Thyroid gland (tissue), 4 donors: ENCODE results near the gene RASSF7. TPM values are rescaled to one million over a fixed set of nuclear protein-coding genes. Genes with fewer than 3 reads are reported as not detected.
A peak's percentile ranks its signal among the peaks of the same experiment; 100 is the strongest.

ENCODE experiments used
- DNase-seq, 2 donors: peaks; one replicate each; pipeline ENCODE4 v3.0.0-alpha.2; 2019
- H3K27ac ChIP-seq, 3 donors: fragments of 200-600 bp; sonication (generic); 1 replicate in 2 of 3; 2 replicates in 1 of 3; pipeline ENCODE4 v1.5.1; 2016 to 2019; ENCODE audit warnings: mild to moderate bottlenecking in 1 of 3, moderate library complexity in 1 of 3
- H3K27me3 ChIP-seq: fragments of 200-600 bp; sonication (generic); one replicate; pipeline ENCODE4 v1.5.1; 2019
- H3K36me3 ChIP-seq, 2 donors: fragments of 200-600 bp; sonication (generic); one replicate each; pipeline ENCODE4 v1.5.1; 2016 to 2019
- H3K4me1 ChIP-seq, 2 donors: fragments of 200-600 bp; sonication (generic); one replicate each; pipeline ENCODE4 v1.5.1; 2017 to 2019
- H3K4me3 ChIP-seq, 3 donors: fragments of 200-600 bp; sonication (generic); replicated peaks in 1 of 3; 1 replicate in 2 of 3; 2 replicates in 1 of 3; pipeline ENCODE4 v1.5.1; 2016; ENCODE audit warnings: mild to moderate bottlenecking in 1 of 3
- H3K9me3 ChIP-seq: fragments of 200-600 bp; sonication (generic); one replicate; pipeline ENCODE4 v1.5.1; 2017
- CTCF ChIP-seq, 6 experiments: fragments of 200-600 bp in 3 of 6; fragments of 450-650 bp in 3 of 6; sonication (generic) in 3 of 6; IDR thresholded peaks; one replicate each; pipeline ENCODE4 v1.5.1; 2016 to 2019; ENCODE audit warnings: antibody characterized with exemption in 6 of 6, mild to moderate bottlenecking in 2 of 6, inconsistent platforms in 1 of 6, moderate library complexity in 1 of 6
- POLR2A ChIP-seq, 2 donors: fragments of 450-650 bp; IDR thresholded peaks; one replicate each; pipeline ENCODE4 v1.6.1; 2017; ENCODE audit warnings: antibody characterized with exemption in 2 of 2, mild to moderate bottlenecking in 2 of 2, moderate library complexity in 1 of 2
- WGBS, 2 donors: methylation state at CpG; one replicate each; pipeline ENCODE4 v1.1.5; 2017; 5-methylcytosine and 5-hydroxymethylcytosine counted together
- intact Hi-C: fragments of 100-400 bp; cut with DNase I; formaldehyde crosslinking; loops from one replicate; pipeline ENCODE4 v1.15.1; 2023
- total RNA-seq, 4 donors: library from RNA; depleted of rRNA; stranded (reverse); fragments of >200 nt; gene quantifications; one replicate each; pipeline ENCODE4 v1.2.3, GENCODE V29; 2016

Gene RASSF7
- total RNA-seq, 4 donors from 2014 or later, result 18.6 to 60.0 (median 24.8) TPM

DNA sequence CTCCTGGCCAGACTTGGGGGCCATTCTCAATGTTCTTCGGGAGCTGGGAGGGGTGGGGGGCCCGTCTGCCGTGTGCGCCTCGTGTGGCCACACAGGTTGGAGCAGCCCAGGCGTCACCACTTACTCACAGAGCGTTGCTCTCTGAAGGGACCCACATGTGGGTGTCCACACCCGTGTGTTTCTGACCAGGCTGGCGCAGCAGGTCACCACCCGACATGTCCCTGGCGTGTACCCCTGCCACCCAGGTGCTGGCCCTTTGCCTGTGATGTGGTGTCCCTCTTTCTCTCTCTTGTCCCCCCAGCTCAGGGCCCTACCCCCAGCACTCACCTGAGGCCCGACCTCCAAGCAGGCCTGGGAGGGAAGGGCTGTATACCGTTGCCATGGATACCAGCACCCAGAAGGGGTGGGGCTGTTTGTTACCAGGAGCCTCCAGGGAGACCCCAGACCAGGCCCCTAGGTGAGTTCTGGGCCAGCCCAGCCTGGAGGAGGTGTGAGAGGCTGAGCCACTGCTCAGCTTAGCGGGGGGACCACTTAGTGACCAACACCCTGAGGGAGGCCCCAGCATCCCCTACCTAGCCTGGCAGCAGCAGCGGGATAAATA, 1.6 kb upstream of the RASSF7 start:
- no peak overlapping the region for H3K4me3 ChIP-seq

DNA sequence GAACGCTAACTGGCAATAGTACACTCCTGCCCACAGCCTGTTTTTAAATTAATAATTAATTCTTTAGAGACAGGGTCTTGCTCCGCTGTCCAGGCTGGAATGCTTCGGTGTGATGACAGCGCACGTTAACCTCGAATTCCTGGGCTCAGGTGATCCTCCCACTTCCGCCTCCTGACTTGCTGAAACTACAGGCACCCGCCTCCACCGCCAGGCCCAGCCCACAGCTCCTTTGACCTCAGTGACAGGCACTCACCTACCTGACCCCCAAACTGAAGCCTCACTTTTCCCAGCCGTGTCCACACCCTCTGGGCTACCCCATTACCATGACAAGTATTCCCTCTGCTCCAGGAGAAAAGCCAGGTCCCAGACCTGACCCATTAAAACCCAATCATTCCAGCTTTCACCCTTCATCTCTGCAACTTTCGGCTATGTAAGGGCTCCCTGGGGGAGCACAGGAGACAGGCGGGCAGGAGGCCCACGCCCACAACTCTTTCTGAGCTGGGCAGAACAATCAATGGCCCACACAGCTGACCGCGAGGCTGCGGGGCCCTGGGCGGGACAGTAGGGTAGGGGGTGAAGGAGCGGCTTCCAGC, 962 bp upstream of the RASSF7 start:
- Histone ChIP-seq H3K4me3 (peak overlapping the region in 2 of 3 donors; percentile 14 to 90), H3K36me3 (no peaks in the 10 kb centered on the region), H3K27me3 (no peaks in the 10 kb centered on the region), H3K4me1 (peaks cover 19 to 32% of the 10 kb centered on the region in 2 donors), H3K9me3 (no peaks in the 10 kb centered on the region), H3K27ac (peak overlapping the region; percentile 19 to 63 (median 50))
- TF ChIP-seq CTCF (IDR thresholded peaks at IDR 0.05), result no peak
- no peak for TF ChIP-seq POLR2A (IDR thresholded peaks at IDR 0.05)
- intact Hi-C loops, result loop anchor here (5.0 kb wide), 1 partner anchor 52 kb away; no protein-coding TSS in a partner anchor
- WGBS, 2 donors, result 91 to 94% methylated on average over 11 to 13 of the region's 18 CpGs
- DNase-seq, result no peak

More for the DNA sequence above, 1.6 kb upstream of the RASSF7 start:
- Histone ChIP-seq H3K27ac (no peak overlapping the region), H3K4me1 (peaks cover 25 to 39% of the 10 kb centered on the region in 2 donors), H3K9me3 (no peaks in the 10 kb centered on the region), H3K27me3 (no peaks in the 10 kb centered on the region), H3K36me3 (no peaks in the 10 kb centered on the region)
- DNase-seq, result no peak
- TF ChIP-seq POLR2A (IDR thresholded peaks at IDR 0.05), result no peak
- no peak for TF ChIP-seq CTCF (IDR thresholded peaks at IDR 0.05)
- WGBS, 2 donors, result 79 to 93% methylated on average over 4 to 14 of the region's 15 CpGs
- intact Hi-C loops, result no loop called here

- peaks cover 13 to 19% of the 10 kb centered on the region in 2 donors for H3K4me1 ChIP-seq
- H3K9me3 ChIP-seq, result no peaks in the 10 kb centered on the region
- TF ChIP-seq CTCF (IDR thresholded peaks at IDR 0.05) (no peak), POLR2A (IDR thresholded peaks at IDR 0.05) (no peak)
- peak overlapping the region; percentile 29 to 90 (median 50) for H3K4me3 ChIP-seq
- H3K27ac ChIP-seq, result peak overlapping the region in 1 of 3 donors; percentile 41
- H3K36me3 ChIP-seq, result no peaks in the 10 kb centered on the region
- intact Hi-C loops, result loop anchor here (5.0 kb wide), 1 partner anchor 51 kb away; no protein-coding TSS in a partner anchor
- 11 to 14% methylated on average over 36 to 37 of the region's 67 CpGs for WGBS, 2 donors
- peak; percentile 52 to 53 for DNase-seq
- H3K27me3 ChIP-seq, result no peaks in the 10 kb centered on the region
Observed at GRCh38 chr11:561148-562003, 606 bp downstream of the RASSF7 start.

DNA sequence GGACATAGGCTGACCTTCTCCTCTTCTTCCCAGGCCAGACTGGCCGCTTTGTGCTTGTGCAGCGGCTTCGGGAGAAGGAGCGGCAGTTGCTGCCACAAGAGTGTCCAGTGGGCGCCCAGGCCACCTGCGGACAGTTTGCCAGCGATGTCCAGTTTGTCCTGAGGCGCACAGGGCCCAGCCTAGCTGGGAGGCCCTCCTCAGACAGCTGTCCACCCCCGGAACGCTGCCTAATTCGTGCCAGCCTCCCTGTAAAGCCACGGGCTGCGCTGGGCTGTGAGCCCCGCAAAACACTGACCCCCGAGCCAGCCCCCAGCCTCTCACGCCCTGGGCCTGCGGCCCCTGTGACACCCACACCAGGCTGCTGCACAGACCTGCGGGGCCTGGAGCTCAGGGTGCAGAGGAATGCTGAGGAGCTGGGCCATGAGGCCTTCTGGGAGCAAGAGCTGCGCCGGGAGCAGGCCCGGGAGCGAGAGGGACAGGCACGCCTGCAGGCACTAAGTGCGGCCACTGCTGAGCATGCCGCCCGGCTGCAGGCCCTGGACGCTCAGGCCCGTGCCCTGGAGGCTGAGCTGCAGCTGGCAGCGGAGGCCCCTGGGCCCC, 1.4 kb downstream of the RASSF7 start:
- no peak for TF ChIP-seq POLR2A (IDR thresholded peaks at IDR 0.05)
- no peak for TF ChIP-seq CTCF (IDR thresholded peaks at IDR 0.05)
- no peak for DNase-seq
- WGBS, 2 donors, result 95 to 97% methylated on average over 11 to 23 of the region's 29 CpGs
- Histone ChIP-seq H3K27me3 (no peaks in the 10 kb centered on the region), H3K4me1 (peaks cover 13 to 19% of the 10 kb centered on the region in 2 donors), H3K4me3 (no peak overlapping the region), H3K9me3 (no peaks in the 10 kb centered on the region), H3K27ac (no peak overlapping the region), H3K36me3 (no peaks in the 10 kb centered on the region)
- intact Hi-C loops, result loop anchor here (5.0 kb wide), 1 partner anchor 50 kb away; no protein-coding TSS in a partner anchor
